Mucosa of rectum (tissue), 2 donors: ENCODE measurements around the gene CLDN14.

Source experiments
- H3K27ac ChIP-seq, 2 donors: one replicate each; pipeline ENCODE4 v1.7.0; 2013; ENCODE audit warnings: inconsistent platforms in 2 of 2, low read depth in 2 of 2, low read length in 2 of 2
- H3K27me3 ChIP-seq, 2 donors: one replicate each; pipeline ENCODE4 v1.7.0; 2013; ENCODE audit warnings: low read length in 2 of 2; ENCODE audit not compliant: control insufficient read depth in 2 of 2, insufficient read depth in 2 of 2
- H3K36me3 ChIP-seq, 2 donors: one replicate each; pipeline ENCODE4 v1.7.0; 2013; ENCODE audit warnings: low read length in 2 of 2; ENCODE audit not compliant: control insufficient read depth in 2 of 2, insufficient read depth in 2 of 2
- H3K4me1 ChIP-seq, 2 donors: one replicate each; pipeline ENCODE4 v1.7.0; 2013; ENCODE audit warnings: low read length in 2 of 2, mild to moderate bottlenecking in 1 of 2; ENCODE audit not compliant: control insufficient read depth in 2 of 2, insufficient read depth in 2 of 2
- H3K4me3 ChIP-seq, 2 donors: one replicate each; pipeline ENCODE4 v1.7.0; 2013; ENCODE audit warnings: low read length in 2 of 2
- H3K9ac ChIP-seq, 2 donors: one replicate each; pipeline ENCODE4 v1.7.0; 2013; ENCODE audit warnings: low read length in 2 of 2, low read depth in 1 of 2, mild to moderate bottlenecking in 1 of 2
- H3K9me3 ChIP-seq, 2 donors: one replicate each; pipeline ENCODE4 v1.7.0; 2013; ENCODE audit warnings: low read length in 2 of 2; ENCODE audit not compliant: control insufficient read depth in 2 of 2
- donor health status: healthy.
- donor health status: Normal muscosa, but diverticular disease.

Gene CLDN14

GRCh38 chr21:36513430-36513829 is 33.5 kb upstream of the CLDN14 start:
- no peaks in the 10 kb centered on the region for H3K9me3 ChIP-seq
- H3K9ac ChIP-seq: no peak overlapping the region
- no peak overlapping the region for H3K4me3 ChIP-seq
- H3K27ac ChIP-seq: no peak overlapping the region
- H3K27me3 ChIP-seq: peaks cover 5 to 11% of the 10 kb centered on the region in 2 donors
- no peaks in the 10 kb centered on the region for H3K36me3 ChIP-seq
- no peaks in the 10 kb centered on the region for H3K4me1 ChIP-seq

GRCh38 chr21:36512971-36513370 is 33.0 kb upstream of the CLDN14 start:
- H3K27me3 ChIP-seq: peaks cover 6 to 11% of the 10 kb centered on the region in 2 donors

GRCh38 chr21:36511484-36512220 is 31.7 kb upstream of the CLDN14 start:
- no peak overlapping the region for H3K27ac ChIP-seq
- no peak overlapping the region for H3K4me3 ChIP-seq
- H3K36me3 ChIP-seq: no peaks in the 10 kb centered on the region
- H3K27me3 ChIP-seq: peaks cover 4 to 11% of the 10 kb centered on the region in 2 donors
- no peaks in the 10 kb centered on the region for H3K9me3 ChIP-seq
- no peak overlapping the region for H3K9ac ChIP-seq
- H3K4me1 ChIP-seq: no peaks in the 10 kb centered on the region

More at GRCh38 chr21:36512971-36513370, 33.0 kb upstream of the CLDN14 start:
- Histone ChIP-seq H3K9me3 (no peaks in the 10 kb centered on the region), H3K4me1 (no peaks in the 10 kb centered on the region), H3K9ac (no peak overlapping the region), H3K4me3 (no peak overlapping the region), H3K27ac (no peak overlapping the region), H3K36me3 (no peaks in the 10 kb centered on the region)

GRCh38 chr21:36510911-36511310 is 31.0 kb upstream of the CLDN14 start:
- Histone ChIP-seq H3K27ac (no peak overlapping the region), H3K36me3 (no peaks in the 10 kb centered on the region), H3K27me3 (peaks cover 3 to 11% of the 10 kb centered on the region in 2 donors), H3K4me3 (no peak overlapping the region), H3K9me3 (no peaks in the 10 kb centered on the region), H3K4me1 (no peaks in the 10 kb centered on the region), H3K9ac (no peak overlapping the region)

- no peak overlapping the region for H3K9ac ChIP-seq
- H3K4me3 ChIP-seq: no peak overlapping the region
- H3K27me3 ChIP-seq: peaks cover 3 to 16% of the 10 kb centered on the region in 2 donors
- H3K9me3 ChIP-seq: no peaks in the 10 kb centered on the region
- no peaks in the 10 kb centered on the region for H3K36me3 ChIP-seq
- H3K4me1 ChIP-seq: no peaks in the 10 kb centered on the region
- no peak overlapping the region for H3K27ac ChIP-seq
These were observed 30.2 kb upstream of the CLDN14 start for GRCh38 chr21:36509973-36510664.

GRCh38 chr21:36508948-36509347 is 29.0 kb upstream of the CLDN14 start:
- Histone ChIP-seq H3K27me3 (peaks cover 3 to 18% of the 10 kb centered on the region in 2 donors), H3K4me3 (no peak overlapping the region), H3K27ac (no peak overlapping the region), H3K36me3 (no peaks in the 10 kb centered on the region), H3K9ac (no peak overlapping the region), H3K4me1 (no peaks in the 10 kb centered on the region), H3K9me3 (no peaks in the 10 kb centered on the region)

- Histone ChIP-seq H3K36me3 (no peaks in the 10 kb centered on the region), H3K27me3 (peaks cover 3 to 14% of the 10 kb centered on the region in 2 donors), H3K9ac (no peak overlapping the region), H3K4me3 (no peak overlapping the region), H3K27ac (no peak overlapping the region), H3K9me3 (no peaks in the 10 kb centered on the region), H3K4me1 (no peaks in the 10 kb centered on the region)
These were observed 27.6 kb upstream of the CLDN14 start for GRCh38 chr21:36507397-36508018.

- Histone ChIP-seq H3K27me3 (peaks cover 3 to 10% of the 10 kb centered on the region in 2 donors), H3K36me3 (no peaks in the 10 kb centered on the region), H3K9ac (no peak overlapping the region), H3K4me3 (no peak overlapping the region), H3K27ac (no peak overlapping the region), H3K9me3 (no peaks in the 10 kb centered on the region), H3K4me1 (no peaks in the 10 kb centered on the region)
These were observed 26.6 kb upstream of the CLDN14 start for GRCh38 chr21:36506482-36506881.

- H3K27me3 ChIP-seq: peaks cover 3 to 10% of the 10 kb centered on the region in 2 donors
- peaks cover 0 to 6% of the 10 kb centered on the region in 2 donors for H3K4me1 ChIP-seq
- no peaks in the 10 kb centered on the region for H3K36me3 ChIP-seq
- H3K27ac ChIP-seq: no peak overlapping the region
- no peak overlapping the region for H3K9ac ChIP-seq
- H3K9me3 ChIP-seq: no peaks in the 10 kb centered on the region
- no peak overlapping the region for H3K4me3 ChIP-seq
These were observed 24.4 kb upstream of the CLDN14 start for GRCh38 chr21:36504067-36505058.
